Thyroid gland (tissue), 4 donors: Measurements from ENCODE around the gene LMO7. TPM values are rescaled to one million over a fixed set of nuclear protein-coding genes. Genes with fewer than 3 reads are reported as not detected.

Experiments
- DNase-seq, 2 donors: peaks; one replicate each; pipeline ENCODE4 v3.0.0-alpha.2; 2019
- H3K27ac ChIP-seq, 3 donors: fragments of 200-600 bp; sonication (generic); 1 replicate in 2 of 3; 2 replicates in 1 of 3; pipeline ENCODE4 v1.5.1; 2016 to 2019; ENCODE audit warnings: mild to moderate bottlenecking in 1 of 3, moderate library complexity in 1 of 3
- H3K27me3 ChIP-seq: fragments of 200-600 bp; sonication (generic); one replicate; pipeline ENCODE4 v1.5.1; 2019
- H3K36me3 ChIP-seq, 2 donors: fragments of 200-600 bp; sonication (generic); one replicate each; pipeline ENCODE4 v1.5.1; 2016 to 2019
- H3K4me1 ChIP-seq, 2 donors: fragments of 200-600 bp; sonication (generic); one replicate each; pipeline ENCODE4 v1.5.1; 2017 to 2019
- H3K4me3 ChIP-seq, 3 donors: fragments of 200-600 bp; sonication (generic); replicated peaks in 1 of 3; 1 replicate in 2 of 3; 2 replicates in 1 of 3; pipeline ENCODE4 v1.5.1; 2016; ENCODE audit warnings: mild to moderate bottlenecking in 1 of 3
- H3K9me3 ChIP-seq: fragments of 200-600 bp; sonication (generic); one replicate; pipeline ENCODE4 v1.5.1; 2017
- CTCF ChIP-seq, 6 experiments: fragments of 200-600 bp in 3 of 6; fragments of 450-650 bp in 3 of 6; sonication (generic) in 3 of 6; IDR thresholded peaks; one replicate each; pipeline ENCODE4 v1.5.1; 2016 to 2019; ENCODE audit warnings: antibody characterized with exemption in 6 of 6, mild to moderate bottlenecking in 2 of 6, inconsistent platforms in 1 of 6, moderate library complexity in 1 of 6
- POLR2A ChIP-seq, 2 donors: fragments of 450-650 bp; IDR thresholded peaks; one replicate each; pipeline ENCODE4 v1.6.1; 2017; ENCODE audit warnings: antibody characterized with exemption in 2 of 2, mild to moderate bottlenecking in 2 of 2, moderate library complexity in 1 of 2
- WGBS, 2 donors: methylation state at CpG; one replicate each; pipeline ENCODE4 v1.1.5; 2017; 5-methylcytosine and 5-hydroxymethylcytosine counted together
- intact Hi-C: fragments of 100-400 bp; cut with DNase I; formaldehyde crosslinking; loops from one replicate; pipeline ENCODE4 v1.15.1; 2023
- total RNA-seq, 4 donors: library from RNA; depleted of rRNA; stranded (reverse); fragments of >200 nt; gene quantifications; one replicate each; pipeline ENCODE4 v1.2.3, GENCODE V29; 2016

LMO7 gene
- total RNA-seq, 4 donors from 2014 or later: 129 to 218 (median 185) TPM

- Histone ChIP-seq H3K36me3 (no peaks in the 10 kb centered on the region), H3K27ac (no peak overlapping the region), H3K9me3 (no peaks in the 10 kb centered on the region), H3K4me3 (no peak overlapping the region), H3K4me1 (peaks cover 0 to 7% of the 10 kb centered on the region in 2 donors), H3K27me3 (no peaks in the 10 kb centered on the region)
- 94 to 96% methylated on average over 2 of the region's 2 CpGs for WGBS, 2 donors
- intact Hi-C loops: no loop called here
- TF ChIP-seq POLR2A (IDR thresholded peaks at IDR 0.05) (no peak), CTCF (IDR thresholded peaks at IDR 0.05) (no peak)
- DNase-seq: no peak
Observed at GRCh38 chr13:75745387-75745786, 109.3 kb downstream of the LMO7 start.

- no peak for DNase-seq
- intact Hi-C loops: no loop called here
- H3K27me3 ChIP-seq: no peaks in the 10 kb centered on the region
- 96% methylated on average over 3 of the region's 3 CpGs for WGBS, 2 donors
- no peaks in the 10 kb centered on the region for H3K36me3 ChIP-seq
- no peak overlapping the region for H3K4me3 ChIP-seq
- H3K27ac ChIP-seq: no peak overlapping the region
- peaks cover 0 to 13% of the 10 kb centered on the region in 2 donors for H3K4me1 ChIP-seq
- H3K9me3 ChIP-seq: no peaks in the 10 kb centered on the region
- no peak for TF ChIP-seq POLR2A (IDR thresholded peaks at IDR 0.05)
- no peak for TF ChIP-seq CTCF (IDR thresholded peaks at IDR 0.05)
Observed at GRCh38 chr13:75748874-75749273, 112.7 kb downstream of the LMO7 start.

- WGBS, 2 donors: 22 to 28% methylated on average over 4 of the region's 4 CpGs
Observed at GRCh38 chr13:75749407-75749806, 113.3 kb downstream of the LMO7 start.

GRCh38 chr13:75751350-75751749, 115.2 kb downstream of the LMO7 start:
- Histone ChIP-seq H3K4me1 (peaks cover 0 to 13% of the 10 kb centered on the region in 2 donors), H3K27ac (no peak overlapping the region), H3K4me3 (no peak overlapping the region), H3K9me3 (no peaks in the 10 kb centered on the region), H3K27me3 (no peaks in the 10 kb centered on the region), H3K36me3 (no peaks in the 10 kb centered on the region)
- no peak for TF ChIP-seq POLR2A (IDR thresholded peaks at IDR 0.05)
- no peak for TF ChIP-seq CTCF (IDR thresholded peaks at IDR 0.05)
- 90% methylated on average over 4 of the region's 4 CpGs for WGBS, 2 donors
- intact Hi-C loops: no loop called here
- DNase-seq: no peak

More at GRCh38 chr13:75749407-75749806, 113.3 kb downstream of the LMO7 start:
- Histone ChIP-seq H3K9me3 (no peaks in the 10 kb centered on the region), H3K27ac (no peak overlapping the region), H3K4me1 (peaks cover 0 to 13% of the 10 kb centered on the region in 2 donors), H3K27me3 (no peaks in the 10 kb centered on the region), H3K4me3 (no peak overlapping the region), H3K36me3 (no peaks in the 10 kb centered on the region)
- DNase-seq: peak; percentile 23 to 46
- TF ChIP-seq CTCF (IDR thresholded peaks at IDR 0.05) (no peak), POLR2A (IDR thresholded peaks at IDR 0.05) (no peak)
- intact Hi-C loops: no loop called here

- no peaks in the 10 kb centered on the region for H3K27me3 ChIP-seq
- no peak for DNase-seq
- H3K4me1 ChIP-seq: peaks cover 0 to 13% of the 10 kb centered on the region in 2 donors
- intact Hi-C loops: no loop called here
- H3K9me3 ChIP-seq: no peaks in the 10 kb centered on the region
- no peak for TF ChIP-seq CTCF (IDR thresholded peaks at IDR 0.05)
- no peak for TF ChIP-seq POLR2A (IDR thresholded peaks at IDR 0.05)
- H3K36me3 ChIP-seq: no peaks in the 10 kb centered on the region
- H3K27ac ChIP-seq: no peak overlapping the region
- H3K4me3 ChIP-seq: no peak overlapping the region
Observed at GRCh38 chr13:75752826-75753225, 116.7 kb downstream of the LMO7 start.
